Mucosa of descending colon (tissue), 3 donors: ENCODE measurements around the gene ALPL. TPM values are rescaled to one million over a fixed set of nuclear protein-coding genes. Genes with fewer than 3 reads are reported as not detected.
A peak's percentile ranks its signal among the peaks of the same experiment; 100 is the strongest.

Source experiments
- ATAC-seq: fragments of 200-7000 bp; cut with Tn5 transposase; one replicate; pipeline ENCODE4 v1.9.1; 2020; ENCODE audit warnings: mild to moderate bottlenecking, moderate library complexity
- DNase-seq, 3 donors: peaks; one replicate each; pipeline ENCODE4 v3.0.0-alpha.2; 2020
- H3K36me3 ChIP-seq: fragments of 200-600 bp; one replicate; pipeline ENCODE4 v1.8.0; 2021; ENCODE audit warnings: low read depth, mild to moderate bottlenecking
- H3K4me1 ChIP-seq: fragments of 200-600 bp; one replicate; pipeline ENCODE4 v1.8.0; 2021; ENCODE audit warnings: low read depth, mild to moderate bottlenecking
- H3K4me3 ChIP-seq: fragments of 200-600 bp; one replicate; pipeline ENCODE4 v1.8.0; 2021; ENCODE audit warnings: mild to moderate bottlenecking
- H3K9me3 ChIP-seq: fragments of 200-600 bp; one replicate; pipeline ENCODE4 v1.8.0; 2021; ENCODE audit warnings: mild to moderate bottlenecking
- intact Hi-C, 2 donors: fragments of 100-400 bp; cut with DNase I in 1 of 2; cut with micrococcal nuclease in 1 of 2; formaldehyde crosslinking; loops; one replicate each; pipeline versions ENCODE4 v1.11.0 to v1.11.1; 2022; cut with DNase I, micrococcal nuclease
- total RNA-seq, 3 donors: library from RNA; stranded (reverse); fragmentation: NEBNext Ultra II Directional in 2 of 3; extraction: Animal tissue kit (Norgen Biotek cat#: 25700) in 2 of 3; gene quantifications; one replicate each; pipeline versions ENCODE4 v1.2.1 to v1.2.4, GENCODE V29; 2021 to 2023
- TF ChIP-seq, protein P1 (sequence below): fragments of 200-600 bp; IDR thresholded peaks from one replicate; pipeline ENCODE4 v1.8.0; 2022; ENCODE audit warnings: antibody characterized with exemption, mild to moderate bottlenecking
- donor health status: DM: no; HTN: no; CAD: no; lungs with moderate emphysema.
- donor health status: DM: no; HTN: no; CAD: no.
- donor health status: DM: no; HTN: yes; CAD: no.

Gene ALPL
- total RNA-seq, 3 donors from 2014 or later: 0.82 to 2.7 (median 0.90) TPM

GRCh38 chr1:21539933-21540332, 30.7 kb downstream of the ALPL start:
- intact Hi-C loops: no loop called here
- TF ChIP-seq, protein P1, sequence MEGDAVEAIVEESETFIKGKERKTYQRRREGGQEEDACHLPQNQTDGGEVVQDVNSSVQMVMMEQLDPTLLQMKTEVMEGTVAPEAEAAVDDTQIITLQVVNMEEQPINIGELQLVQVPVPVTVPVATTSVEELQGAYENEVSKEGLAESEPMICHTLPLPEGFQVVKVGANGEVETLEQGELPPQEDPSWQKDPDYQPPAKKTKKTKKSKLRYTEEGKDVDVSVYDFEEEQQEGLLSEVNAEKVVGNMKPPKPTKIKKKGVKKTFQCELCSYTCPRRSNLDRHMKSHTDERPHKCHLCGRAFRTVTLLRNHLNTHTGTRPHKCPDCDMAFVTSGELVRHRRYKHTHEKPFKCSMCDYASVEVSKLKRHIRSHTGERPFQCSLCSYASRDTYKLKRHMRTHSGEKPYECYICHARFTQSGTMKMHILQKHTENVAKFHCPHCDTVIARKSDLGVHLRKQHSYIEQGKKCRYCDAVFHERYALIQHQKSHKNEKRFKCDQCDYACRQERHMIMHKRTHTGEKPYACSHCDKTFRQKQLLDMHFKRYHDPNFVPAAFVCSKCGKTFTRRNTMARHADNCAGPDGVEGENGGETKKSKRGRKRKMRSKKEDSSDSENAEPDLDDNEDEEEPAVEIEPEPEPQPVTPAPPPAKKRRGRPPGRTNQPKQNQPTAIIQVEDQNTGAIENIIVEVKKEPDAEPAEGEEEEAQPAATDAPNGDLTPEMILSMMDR: no peak
- Histone ChIP-seq H3K9me3 (no peaks in the 10 kb centered on the region), H3K4me3 (no peak overlapping the region), H3K4me1 (no peaks in the 10 kb centered on the region), H3K36me3 (no peaks in the 10 kb centered on the region)
- no peak for ATAC-seq
- peak in 1 of 3 donors; percentile 35 for DNase-seq

DNA sequence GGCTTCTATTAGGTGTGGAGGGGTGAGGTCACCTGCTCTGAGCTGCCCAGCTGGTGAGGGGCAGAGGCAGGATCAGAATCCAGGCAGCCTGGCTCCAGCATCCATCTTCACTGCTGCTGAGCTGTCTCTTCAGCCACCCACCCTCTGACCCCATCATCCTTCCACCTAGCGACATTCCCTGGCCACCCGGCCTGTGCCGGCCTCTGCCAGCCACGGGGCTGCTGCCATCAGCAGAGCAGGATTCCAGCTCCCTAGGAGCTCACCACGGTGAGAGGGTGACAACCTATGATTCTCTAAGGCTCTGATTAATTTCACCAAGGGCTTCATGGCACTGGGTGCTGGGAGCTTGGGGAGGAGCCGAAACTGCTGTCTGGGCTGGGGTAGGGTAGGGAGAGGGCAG, 32.1 kb downstream of the ALPL start:
- no peak for DNase-seq

DNA sequence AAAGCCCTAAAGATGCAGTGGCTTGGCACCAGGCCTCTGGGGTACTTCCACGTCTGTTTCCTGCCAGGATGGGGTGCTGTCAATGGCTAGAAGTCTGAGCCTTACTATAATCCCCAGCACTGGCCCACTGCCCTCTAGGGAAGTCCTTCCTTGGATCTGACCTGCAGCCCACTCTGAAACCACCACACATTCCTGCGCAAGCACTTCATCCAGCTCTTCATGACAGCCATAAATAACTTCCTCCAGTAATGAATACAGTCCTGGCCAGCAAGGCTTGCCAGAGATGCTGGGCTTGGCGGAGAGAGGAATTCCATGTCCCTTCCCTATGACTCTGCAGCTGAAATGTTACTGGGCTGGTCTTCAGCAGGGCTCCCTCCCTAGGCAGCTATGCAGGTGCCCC, 32.6 kb downstream of the ALPL start:
- Histone ChIP-seq H3K4me1 (no peaks in the 10 kb centered on the region), H3K9me3 (no peaks in the 10 kb centered on the region), H3K36me3 (no peaks in the 10 kb centered on the region), H3K4me3 (no peak overlapping the region)
- TF ChIP-seq, protein P1: no peak
- no peak for DNase-seq
- peak; percentile 35 for ATAC-seq
- intact Hi-C loops: no loop called here

More for the DNA sequence above, 32.1 kb downstream of the ALPL start:
- Histone ChIP-seq H3K4me3 (no peak overlapping the region), H3K9me3 (no peaks in the 10 kb centered on the region), H3K4me1 (no peaks in the 10 kb centered on the region), H3K36me3 (no peaks in the 10 kb centered on the region)
- intact Hi-C loops: no loop called here
- ATAC-seq: peak; percentile 11
- TF ChIP-seq, protein P1: no peak

DNA sequence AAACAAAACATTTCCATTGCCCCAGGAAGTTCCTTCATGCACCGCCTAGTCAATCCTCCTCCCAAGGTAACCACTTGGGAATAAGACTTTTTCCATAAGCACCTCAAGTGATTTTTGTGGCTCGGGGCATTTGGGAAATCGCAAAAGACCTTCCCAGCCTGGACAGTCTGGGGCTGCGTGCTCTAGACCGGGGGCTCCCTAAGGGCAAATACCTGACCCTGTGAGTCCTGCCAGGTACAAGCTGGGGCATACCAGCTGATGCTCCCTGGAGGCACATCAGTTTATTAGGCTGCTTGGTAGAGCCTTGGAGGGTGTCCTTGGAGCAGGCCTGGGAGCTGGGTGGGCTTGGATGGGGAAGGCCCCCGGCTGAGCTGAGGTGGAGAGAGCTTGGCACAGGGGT, 34.4 kb downstream of the ALPL start:
- no peak for ATAC-seq
- intact Hi-C loops: no loop called here
- Histone ChIP-seq H3K36me3 (no peaks in the 10 kb centered on the region), H3K4me3 (no peak overlapping the region), H3K4me1 (no peaks in the 10 kb centered on the region), H3K9me3 (no peaks in the 10 kb centered on the region)
- no peak for DNase-seq
- TF ChIP-seq, protein P1: no peak

- Histone ChIP-seq H3K36me3 (no peaks in the 10 kb centered on the region), H3K9me3 (no peaks in the 10 kb centered on the region), H3K4me3 (no peak overlapping the region), H3K4me1 (no peaks in the 10 kb centered on the region)
- DNase-seq (no peak), ATAC-seq (no peak)
- intact Hi-C loops: no loop called here
- TF ChIP-seq, protein P1: no peak
Measured at GRCh38 chr1:21544095-21544494, 34.9 kb downstream of the ALPL start.

DNA sequence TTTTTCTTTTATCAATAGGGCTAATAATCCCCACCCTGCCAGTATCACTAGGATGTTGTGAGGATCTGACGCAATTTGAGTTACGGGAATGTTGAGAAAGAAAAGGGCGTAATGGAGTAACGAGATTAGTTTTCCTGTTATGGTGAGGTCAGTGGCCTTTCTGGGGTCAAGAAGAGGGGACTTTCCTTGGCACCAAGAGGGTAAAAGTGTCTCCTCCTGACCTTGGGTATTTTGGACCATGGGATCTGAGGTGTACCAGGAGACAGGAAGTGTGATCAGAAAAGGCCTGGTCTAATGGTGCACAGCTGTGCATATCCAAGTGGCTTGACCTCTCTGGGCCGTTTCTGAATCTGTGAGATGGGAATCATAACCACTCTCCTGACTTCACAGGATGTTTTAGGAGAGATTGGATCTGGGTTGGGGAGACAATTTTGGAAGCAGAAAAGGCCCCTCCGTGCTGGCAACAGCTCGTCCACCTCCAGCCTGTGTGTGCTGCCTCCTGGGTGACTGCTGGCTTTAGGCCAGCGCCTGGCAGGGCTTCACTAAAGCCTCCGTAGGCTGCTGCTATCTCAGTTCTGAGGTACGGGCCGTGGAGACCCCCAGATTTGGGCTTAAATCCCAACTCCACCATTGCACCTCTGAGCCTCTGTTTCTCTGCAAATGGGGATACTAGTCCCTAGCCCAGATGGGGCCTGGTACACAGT, 37.1 kb downstream of the ALPL start:
- H3K4me1 ChIP-seq: no peaks in the 10 kb centered on the region
- no peaks in the 10 kb centered on the region for H3K36me3 ChIP-seq
- no peak overlapping the region for H3K4me3 ChIP-seq
- DNase-seq: no peak
- TF ChIP-seq, protein P1: no peak
- H3K9me3 ChIP-seq: no peaks in the 10 kb centered on the region
- intact Hi-C loops: no loop called here
- no peak for ATAC-seq
